DMS114 treated with DMSO at 0.1 percent for 48 hours (cell line): Measurements from ENCODE around the gene ARL3.
"Not testable (repeated sequence)": the region's sequence is repeated elsewhere in the genome, so short reads cannot be mapped to it uniquely, and the experiment has no call there.

Experiments
- DNase-seq: peaks from one replicate; lab custom pipeline; 2025; ENCODE audit not compliant: unreplicated experiment; lab: John Stamatoyannopoulos, UW

ARL3 gene

DNA sequence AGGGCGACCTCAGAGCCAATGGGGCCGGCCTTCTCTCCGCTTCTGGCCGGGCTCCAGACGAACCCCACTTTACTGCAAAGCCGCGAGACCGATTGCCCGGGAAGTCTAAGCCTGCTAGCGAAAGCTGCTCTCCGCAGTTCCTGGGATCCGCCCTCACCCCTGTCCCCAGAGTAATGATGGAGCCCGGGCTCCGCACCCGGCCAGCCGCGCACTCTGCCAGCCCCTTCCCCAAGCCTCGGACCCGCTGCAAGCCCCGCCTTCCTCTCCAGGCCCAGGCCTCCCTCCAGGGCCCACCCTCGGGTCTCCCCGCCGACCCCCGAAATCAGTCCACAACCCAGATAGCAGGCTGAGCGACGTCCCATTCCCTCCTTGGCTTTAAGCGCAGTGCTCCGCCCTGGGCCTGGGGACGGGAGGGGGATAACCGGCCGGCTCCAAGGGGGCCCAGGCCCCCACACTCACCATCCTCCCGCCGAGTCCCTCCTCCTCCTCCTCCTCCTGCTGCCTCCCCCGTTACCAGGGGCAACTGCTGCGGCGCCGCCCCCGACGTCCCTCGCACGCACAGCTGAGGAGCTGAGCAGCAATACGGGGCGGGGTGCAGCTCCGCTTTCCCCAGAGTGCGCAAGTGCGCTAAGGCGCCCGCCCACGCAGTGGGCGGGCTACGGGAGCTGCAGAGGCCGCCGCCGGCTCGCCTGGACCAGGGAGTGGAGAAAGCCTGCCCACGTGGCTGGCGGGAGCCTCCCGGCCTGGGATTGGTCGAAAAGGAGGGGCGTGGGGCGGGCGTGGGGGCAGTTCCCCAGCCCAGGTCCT is at the start of gene ARL3:
Gene ARL3, minus strand, starts transcription at position 584 of the 807 bp plus-strand sequence. Its CDS starts 122 bp downstream, at position 462.
- peak; percentile 96 for DNase-seq

DNA sequence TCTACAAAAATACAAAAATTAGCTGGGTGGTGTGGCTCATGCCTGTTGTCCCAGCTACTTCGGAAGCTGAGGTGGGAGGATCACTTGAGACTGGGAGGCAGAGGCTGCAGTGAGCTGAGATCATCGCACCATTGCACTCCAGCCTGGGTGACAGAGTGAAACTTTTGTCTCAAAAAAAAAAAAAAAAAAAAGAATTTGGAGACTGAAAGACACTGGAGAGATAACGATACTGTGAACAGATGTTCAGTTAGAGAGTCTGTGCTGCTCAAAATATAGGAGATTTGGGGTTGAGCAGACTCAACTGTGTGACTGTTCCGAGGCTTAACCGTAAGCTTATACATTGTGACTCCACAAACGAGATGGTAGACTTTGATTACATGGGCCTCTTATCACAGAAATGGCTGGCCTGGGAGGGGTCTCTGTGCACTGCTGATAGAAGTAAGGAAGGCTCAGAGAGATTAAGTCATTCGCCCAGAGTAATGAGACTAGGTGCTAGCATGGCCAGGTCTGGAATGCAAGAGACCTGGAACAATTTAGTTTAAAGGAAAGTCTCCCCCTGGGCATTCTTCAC is 48.9 kb upstream of the ARL3 start:
- no peak for DNase-seq

GRCh38 chr10:102762401-102763015 is 48.3 kb upstream of the ARL3 start:
- no peak for DNase-seq

DNA sequence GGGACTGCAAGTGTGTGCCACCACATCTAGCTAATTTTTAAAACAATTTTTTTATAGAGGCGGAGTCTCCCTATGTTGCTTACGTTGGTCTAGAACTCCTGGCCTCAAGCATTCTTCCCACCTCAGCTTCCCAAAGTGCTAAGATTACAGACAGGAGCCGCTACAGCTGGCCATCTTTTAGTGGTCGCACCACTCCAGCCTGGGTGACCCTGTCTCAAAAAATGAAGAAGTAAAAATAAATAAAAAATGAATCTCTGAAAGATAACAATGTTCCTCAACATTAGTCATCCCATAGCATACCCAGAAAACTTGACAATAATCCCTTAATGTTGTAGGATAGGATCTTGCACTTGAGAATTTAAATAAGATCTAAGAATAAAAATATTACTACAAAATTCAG is 47.8 kb upstream of the ARL3 start:
- DNase-seq: no peak

DNA sequence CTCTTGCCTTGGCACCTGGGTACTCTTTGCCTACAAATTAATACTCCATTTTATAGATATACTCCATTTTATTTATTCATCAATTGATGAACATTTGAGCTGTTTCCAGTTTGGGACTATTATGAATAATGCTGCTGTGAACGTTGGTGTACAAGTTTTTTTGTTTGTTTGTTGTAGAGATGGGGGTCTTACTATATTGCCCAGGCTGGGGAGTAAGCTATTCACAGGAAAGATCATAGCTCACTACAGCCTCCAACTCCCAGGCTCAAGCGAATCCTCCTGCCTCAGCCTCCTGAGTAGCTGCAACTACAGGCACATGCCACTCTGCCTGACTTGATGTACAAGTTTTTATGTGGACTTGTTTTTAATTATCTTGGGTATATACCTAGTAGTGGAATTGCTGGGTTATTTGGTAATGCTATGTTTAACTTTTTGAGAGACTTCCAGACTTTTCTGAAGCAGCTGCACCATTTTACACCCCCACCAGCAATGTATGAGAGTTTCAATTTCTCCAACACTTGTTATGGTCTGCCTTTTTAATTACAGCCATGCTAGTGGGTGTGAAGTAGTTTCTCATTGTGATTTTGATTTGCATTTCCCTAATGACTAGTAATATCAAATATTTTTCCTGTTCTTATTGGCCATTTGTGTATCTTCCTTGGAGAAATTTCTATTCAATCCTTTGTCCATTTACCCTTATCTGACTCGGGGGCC is 45.5 kb upstream of the ARL3 start:
- DNase-seq: no peak

DNA sequence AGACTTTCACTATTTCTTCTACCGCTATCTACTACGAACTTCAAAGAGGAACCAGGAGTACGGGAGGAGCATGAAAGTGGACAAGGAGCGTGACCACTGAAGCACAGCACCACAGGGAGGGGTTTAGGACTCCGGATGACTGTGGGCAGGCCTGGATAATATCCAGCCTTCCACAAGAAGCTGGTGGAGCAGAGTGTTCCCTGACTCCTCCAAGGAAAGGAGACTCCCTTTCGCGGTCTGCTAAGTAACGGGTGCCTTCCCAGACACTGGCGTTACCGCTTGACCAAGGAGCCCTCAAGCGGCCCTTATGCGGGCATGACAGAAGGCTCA is 44.7 kb upstream of the ARL3 start:
- DNase-seq: not testable (repeated sequence)

- DNase-seq: no peak
Observed at GRCh38 chr10:102758240-102758932, 44.2 kb upstream of the ARL3 start.

DNA sequence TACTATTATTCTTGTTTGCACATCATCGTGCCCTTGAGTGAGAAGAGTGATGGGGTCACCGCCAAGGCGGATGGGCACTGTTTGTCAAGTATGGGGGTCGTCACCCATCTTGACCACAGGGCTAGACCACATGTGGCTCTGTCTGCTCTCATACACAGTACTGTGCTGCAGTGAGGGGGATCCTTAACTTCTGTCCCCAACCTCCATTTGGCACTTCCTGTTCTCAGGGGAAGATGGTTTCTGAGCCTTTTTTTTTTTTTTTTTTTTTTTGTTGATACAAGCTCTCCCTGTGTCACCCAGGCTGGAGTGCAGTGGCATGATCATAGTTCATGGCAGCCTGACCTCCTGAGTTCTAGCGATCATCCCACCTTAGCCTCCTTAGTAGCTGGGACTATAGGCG is 43.1 kb upstream of the ARL3 start:
- no peak for DNase-seq

DNA sequence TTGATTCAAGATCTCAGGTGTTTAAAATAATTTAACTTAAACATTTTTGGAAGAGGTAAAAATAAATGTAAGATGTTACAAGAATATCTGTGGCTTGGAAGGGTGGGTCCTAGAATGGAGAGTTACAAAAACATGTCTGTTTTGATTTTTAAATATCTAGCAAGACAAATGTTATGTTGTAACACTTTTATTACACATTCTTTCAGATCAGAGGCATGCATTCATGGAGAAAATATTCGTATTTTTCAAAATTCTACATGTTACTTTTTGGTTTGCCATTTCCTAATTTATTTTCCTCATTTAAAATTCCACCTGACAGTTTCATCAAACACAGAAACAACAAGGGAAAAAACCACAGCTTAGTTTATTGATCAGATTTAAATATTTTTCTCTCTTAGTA is 39.5 kb upstream of the ARL3 start:
- no peak for DNase-seq

GRCh38 chr10:102752934-102753664 is 38.9 kb upstream of the ARL3 start:
- DNase-seq: peak; percentile 38

- no peak for DNase-seq
Observed at GRCh38 chr10:102752266-102752930, 38.2 kb upstream of the ARL3 start.

DNA sequence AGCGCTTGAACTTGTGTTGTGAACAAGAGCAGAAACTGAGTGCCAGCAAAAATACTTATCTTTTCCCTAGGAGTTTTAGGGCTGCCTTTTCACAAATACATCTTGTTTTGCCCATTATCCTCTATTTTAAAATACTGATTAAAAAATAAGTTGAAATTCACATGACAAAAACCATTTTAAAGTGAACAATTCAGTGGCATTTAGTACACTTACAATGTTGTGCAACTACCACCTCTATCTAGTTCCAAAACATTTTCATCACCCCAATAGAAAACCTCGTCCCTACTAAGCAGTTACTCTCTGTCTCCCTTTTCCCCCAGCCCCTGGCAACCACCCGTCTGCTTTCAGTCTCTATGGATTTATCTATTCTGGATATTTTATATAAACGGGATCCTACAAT is 31.0 kb upstream of the ARL3 start:
- no peak for DNase-seq

DNA sequence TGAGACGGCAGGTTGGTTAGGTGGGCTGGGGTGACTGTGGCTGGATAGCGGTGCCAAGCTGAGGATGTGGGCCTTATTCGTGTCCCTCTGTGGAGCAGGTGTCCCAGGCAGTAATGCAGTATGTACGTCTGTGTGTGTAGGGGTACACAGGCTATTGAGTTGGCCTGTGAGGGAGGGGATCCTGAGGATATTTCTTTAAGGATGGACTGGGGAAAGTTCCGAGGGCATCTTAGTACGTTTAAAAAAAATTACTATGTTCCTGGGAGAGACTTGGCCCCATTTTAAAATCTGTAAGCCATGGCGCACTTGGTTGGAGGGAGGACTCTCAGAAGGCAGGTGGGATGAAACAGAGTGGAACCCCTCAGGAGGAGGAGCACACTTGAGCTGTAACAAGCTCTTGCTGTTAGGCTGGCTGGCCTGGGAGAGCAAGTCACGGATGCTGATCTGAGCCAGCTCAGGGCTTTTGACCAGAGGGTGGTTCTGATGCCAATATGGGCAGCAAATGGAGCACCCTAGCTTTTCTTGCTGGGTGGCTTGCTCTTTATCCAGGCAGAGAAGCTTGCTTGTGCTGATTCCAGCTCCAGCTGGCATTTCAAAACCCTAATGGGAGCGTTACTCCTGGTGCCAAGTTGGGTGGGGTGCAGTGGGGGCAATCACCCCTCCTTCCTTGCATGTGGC is 30.3 kb upstream of the ARL3 start:
- no peak for DNase-seq

- DNase-seq: peak; percentile 100
Observed at GRCh38 chr10:102743588-102744373, 29.6 kb upstream of the ARL3 start, which contains the start of gene WBP1L. Gene WBP1L, plus strand, starts transcription at chr10:102743948. Its CDS starts 106 bp downstream, at chr10:102744054.

- DNase-seq: peak; percentile 70
Observed at GRCh38 chr10:102743078-102743587, 28.9 kb upstream of the ARL3 start.

DNA sequence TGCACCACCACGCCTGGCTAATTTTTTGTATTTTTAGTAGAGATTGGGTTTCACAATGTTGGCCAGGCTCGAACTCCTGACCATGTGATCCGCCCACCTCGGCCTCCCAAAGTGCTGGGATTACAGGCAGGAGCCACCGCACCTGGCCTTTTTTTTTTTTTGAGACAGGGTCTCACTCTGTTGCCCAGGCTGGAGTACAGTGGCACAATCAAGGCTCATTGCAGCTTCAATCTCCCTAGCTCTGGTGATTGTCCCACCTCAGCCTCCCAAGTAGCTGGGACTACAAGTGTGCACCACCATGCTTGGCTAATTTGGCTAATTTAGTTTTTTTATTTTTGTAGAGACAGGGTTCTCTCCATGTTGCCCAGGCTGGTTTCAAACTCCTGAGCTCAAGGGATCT is 28.1 kb upstream of the ARL3 start:
- DNase-seq: not testable (repeated sequence)

DNA sequence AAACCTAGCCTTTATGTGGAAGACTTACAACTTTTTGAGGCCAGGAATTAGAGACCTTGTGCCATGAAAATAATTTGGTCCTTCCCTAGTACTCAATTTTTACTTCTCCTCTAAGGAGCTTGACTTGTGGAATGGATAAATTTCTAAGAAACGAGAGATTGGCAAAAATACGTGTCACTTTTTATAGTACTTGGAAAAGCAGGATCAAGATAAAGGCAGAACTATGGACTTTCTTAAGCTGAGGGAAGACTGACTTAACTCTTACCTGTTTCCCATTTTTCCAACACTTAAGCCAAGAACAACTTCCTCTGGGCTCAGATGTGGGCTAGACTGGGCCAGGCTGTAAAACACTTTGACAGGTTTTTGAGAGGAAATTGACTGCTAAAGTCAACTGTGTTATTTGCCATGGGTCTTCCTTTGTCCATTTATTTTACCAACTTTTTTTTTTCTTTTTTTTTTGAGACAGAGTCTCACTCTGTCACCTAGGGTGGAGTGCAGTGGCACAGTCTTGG is 27.6 kb upstream of the ARL3 start:
- DNase-seq: no peak

GRCh38 chr10:102740229-102740628 is 26.0 kb upstream of the ARL3 start:
- no peak for DNase-seq
